Neural cell (in vitro differentiated cells): Measurements from ENCODE around the gene SCN8A. TPM values are rescaled to one million over a fixed set of nuclear protein-coding genes. Genes with fewer than 3 reads are reported as not detected.

Source experiments
- H2AFZ ChIP-seq: fragments of 200-600, 300-800 bp; sonication (generic), shearing (Covaris generic); 2 replicates; pipeline ENCODE4 v1.6.0; 2014; ENCODE audit warnings: low read depth, mild to moderate bottlenecking, antibody characterized with exemption, low read length, moderate library complexity
- H3F3A ChIP-seq: fragments of 200-600 bp; shearing (Covaris generic); 2 replicates; pipeline ENCODE4 v1.6.1; 2016; ENCODE audit warnings: mild to moderate bottlenecking, moderate library complexity, mixed read lengths, antibody characterized with exemption, low read length; ENCODE audit not compliant: insufficient read depth, poor library complexity, severe bottlenecking
- H3K27ac ChIP-seq: fragments of 200-600, 300-800 bp; sonication (generic), shearing (Covaris generic); 2 replicates; pipeline ENCODE4 v1.5.1; 2014; ENCODE audit warnings: mild to moderate bottlenecking, low read length, moderate library complexity
- H3K27me3 ChIP-seq: fragments of 300-800, 200-600 bp; sonication (generic), shearing (Covaris generic); 2 replicates; pipeline ENCODE4 v1.6.0; 2014; ENCODE audit warnings: mild to moderate bottlenecking, low read depth, low read length, moderate library complexity; ENCODE audit not compliant: insufficient read depth
- H3K36me3 ChIP-seq: fragments of 300-800, 200-600 bp; sonication (generic), shearing (Covaris generic); 2 replicates; pipeline ENCODE4 v1.5.1; 2014; ENCODE audit warnings: mild to moderate bottlenecking, antibody characterized with exemption, low read length, moderate library complexity; ENCODE audit not compliant: insufficient read depth
- H3K4me2 ChIP-seq: fragments of 300-800, 200-600 bp; sonication (generic), shearing (Covaris generic); 2 replicates; pipeline ENCODE4 v1.6.0; 2014; ENCODE audit warnings: mild to moderate bottlenecking, low read length
- H3K4me3 ChIP-seq: fragments of 300-800, 200-600 bp; sonication (generic), shearing (Covaris generic); 2 replicates; pipeline ENCODE4 v1.5.1; 2014; ENCODE audit warnings: mild to moderate bottlenecking, low read length, moderate library complexity
- H3K79me2 ChIP-seq: fragments of 200-600 bp; shearing (Covaris generic); replicated peaks from 2 replicates; pipeline ENCODE4 v1.6.0; 2014; ENCODE audit warnings: mild to moderate bottlenecking, low read length, moderate library complexity; ENCODE audit not compliant: insufficient read depth
- H3K9ac ChIP-seq: fragments of 300-800, 200-600 bp; sonication (generic), shearing (Covaris generic); 2 replicates; pipeline ENCODE4 v1.6.1; 2016; ENCODE audit warnings: mild to moderate bottlenecking, low read length, mixed read lengths
- H3K9me2 ChIP-seq: fragments of 200-600 bp; shearing (Covaris generic); 2 replicates; pipeline ENCODE4 v1.6.1; 2016; ENCODE audit warnings: mild to moderate bottlenecking, low read length, mixed read lengths; ENCODE audit not compliant: insufficient read depth
- H3K9me3 ChIP-seq: fragments of 200-600, 300-800 bp; sonication (generic), shearing (Covaris generic); 2 replicates; pipeline ENCODE4 v1.6.1; 2016; ENCODE audit warnings: mild to moderate bottlenecking, mixed run types, low read length, moderate library complexity, mixed read lengths
- H4K20me1 ChIP-seq: fragments of 200-600 bp; shearing (Covaris generic); 2 replicates; pipeline ENCODE4 v1.6.1; 2016; ENCODE audit warnings: mild to moderate bottlenecking, mixed run types; ENCODE audit not compliant: insufficient read depth
- CTCF ChIP-seq: fragments of 450-650 bp; IDR thresholded peaks from 2 replicates; pipeline ENCODE4 v1.5.1; 2014; ENCODE audit warnings: antibody characterized with exemption, mild to moderate bottlenecking, moderate library complexity; ENCODE audit not compliant: poor library complexity, severe bottlenecking
- EP300 ChIP-seq: fragments of 450-650 bp; conservative IDR thresholded peaks from 2 replicates; pipeline ENCODE4 v1.6.1; 2014; ENCODE audit warnings: antibody characterized with exemption, mild to moderate bottlenecking, moderate library complexity; ENCODE audit not compliant: poor library complexity, severe bottlenecking
- EZH2 ChIP-seq: fragments of 200-600, 300-800 bp; shearing (Covaris generic), sonication (generic); IDR thresholded peaks from 2 replicates; pipeline ENCODE4 v1.6.1; 2014; ENCODE audit warnings: antibody characterized with exemption, low read length, borderline replicate concordance, mild to moderate bottlenecking; ENCODE audit not compliant: insufficient read depth, poor library complexity, severe bottlenecking
- POLR2AphosphoS5 ChIP-seq: IDR thresholded peaks from 2 replicates; pipeline ENCODE4 v1.6.1; 2012
- RAD21 ChIP-seq: fragments of 450-650 bp; conservative IDR thresholded peaks from 2 replicates; pipeline ENCODE4 v1.6.1; 2014; ENCODE audit warnings: antibody characterized with exemption, mild to moderate bottlenecking, moderate library complexity
- REST ChIP-seq: IDR thresholded peaks from 2 replicates; pipeline ENCODE4 v1.6.1; 2012; ENCODE audit warnings: borderline replicate concordance
- SMC3 ChIP-seq: fragments of 450-650 bp; conservative IDR thresholded peaks from 2 replicates; pipeline ENCODE4 v1.6.1; 2014; ENCODE audit warnings: antibody characterized with exemption, mild to moderate bottlenecking, moderate library complexity; ENCODE audit not compliant: poor library complexity
- TAF1 ChIP-seq: IDR thresholded peaks from 2 replicates; pipeline ENCODE4 v1.6.1; 2012; ENCODE audit warnings: low read depth
- polyA plus RNA-seq: library from polyadenylated mRNA; depleted of rRNA; stranded (reverse); fragments of >200 nt; gene quantifications from 2 replicates; pipeline ENCODE4 v1.2.3, GENCODE V29; 2014

Gene SCN8A
- polyA plus RNA-seq, 1 donor from 2014 or later, result 14.2 TPM

- H3K9me3 ChIP-seq, result no peaks in the 10 kb centered on the region
- no peak overlapping the region for H2AFZ ChIP-seq
- TF ChIP-seq EP300 (no peak), POLR2AphosphoS5 (no peak), RAD21 (no peak)
- H3K9ac ChIP-seq, result no peak overlapping the region
- no peaks in the 10 kb centered on the region for H3K9me2 ChIP-seq
- no peaks in the 10 kb centered on the region for H3K27me3 ChIP-seq
- H4K20me1 ChIP-seq, result no peaks in the 10 kb centered on the region
- H3K4me2 ChIP-seq, result no peak overlapping the region
- H3F3A ChIP-seq, result no peaks in the 10 kb centered on the region
- H3K79me2 ChIP-seq, result no peaks in the 10 kb centered on the region
- no peak overlapping the region for H3K27ac ChIP-seq
- H3K36me3 ChIP-seq, result no peaks in the 10 kb centered on the region
- no peak overlapping the region for H3K4me3 ChIP-seq
Measured at GRCh38 chr12:51744957-51745356, 153.9 kb downstream of the SCN8A start.

- H3K27me3 ChIP-seq, result no peaks in the 10 kb centered on the region
- H3K9me2 ChIP-seq, result no peaks in the 10 kb centered on the region
- H3K9me3 ChIP-seq, result no peaks in the 10 kb centered on the region
- no peak overlapping the region for H2AFZ ChIP-seq
- no peaks in the 10 kb centered on the region for H3K79me2 ChIP-seq
- no peaks in the 10 kb centered on the region for H4K20me1 ChIP-seq
- H3K9ac ChIP-seq, result no peak overlapping the region
- no peak overlapping the region for H3K4me2 ChIP-seq
- no peaks in the 10 kb centered on the region for H3F3A ChIP-seq
- no peak overlapping the region for H3K4me3 ChIP-seq
- no peaks in the 10 kb centered on the region for H3K36me3 ChIP-seq
- TF ChIP-seq EZH2, result no peak
- TF ChIP-seq TAF1, result no peak
- TF ChIP-seq CTCF, result no peak
- no peak overlapping the region for H3K27ac ChIP-seq
Measured at GRCh38 chr12:51746416-51746815, 155.4 kb downstream of the SCN8A start.

GRCh38 chr12:51748235-51748634 lies 157.2 kb downstream of the SCN8A start:
- Histone ChIP-seq H3K79me2 (no peaks in the 10 kb centered on the region), H3K4me3 (no peak overlapping the region), H3K36me3 (no peaks in the 10 kb centered on the region), H3K9me2 (no peaks in the 10 kb centered on the region), H2AFZ (no peak overlapping the region), H3K9ac (no peak overlapping the region), H3K4me2 (no peak overlapping the region), H3K27ac (no peak overlapping the region), H3K27me3 (no peaks in the 10 kb centered on the region), H4K20me1 (no peaks in the 10 kb centered on the region), H3K9me3 (no peaks in the 10 kb centered on the region), H3F3A (no peaks in the 10 kb centered on the region)
- TF ChIP-seq TAF1 (no peak), REST (no peak), SMC3 (no peak), RAD21 (no peak), EZH2 (no peak), POLR2AphosphoS5 (no peak)
